ENCODE measurements around the gene TCOF1.

DNA sequence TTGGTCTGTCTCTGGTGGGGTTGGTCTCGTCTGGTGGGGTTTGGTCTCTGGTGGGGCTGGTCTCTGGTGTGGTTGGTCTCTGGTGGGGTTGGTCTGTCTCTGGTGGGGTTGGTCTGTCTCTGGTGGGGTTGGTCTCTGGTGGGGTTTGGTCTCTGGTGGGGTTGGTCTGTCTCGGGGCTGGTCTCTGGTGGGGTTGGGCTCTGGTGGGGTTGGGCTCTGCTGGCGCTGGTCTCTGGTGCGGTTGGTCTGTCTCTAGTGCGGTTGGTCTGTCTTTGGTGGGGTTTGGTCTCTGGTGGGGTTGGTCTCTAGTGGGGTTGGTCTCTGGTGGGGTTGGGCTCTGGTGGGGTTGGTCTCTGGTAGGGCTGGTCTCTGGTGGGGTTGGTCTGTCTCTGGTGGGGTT is 71.5 kb downstream of the TCOF1 start:
- TF ChIP-seq CTCF (IDR thresholded peaks at IDR 0.05) (no peak), POLR2A (IDR thresholded peaks at IDR 0.05) (no peak), POLR2AphosphoS5 (IDR thresholded peaks at IDR 0.05) (no peak)
